Osteoblast (primary cell): Measurements from ENCODE around the gene WDR90. TPM values are rescaled to one million over a fixed set of nuclear protein-coding genes. Genes with fewer than 3 reads are reported as not detected.

Source experiments
- DNase-seq: peaks from one replicate; pipeline ENCODE4 v3.0.0; 2011; ENCODE audit warnings: low spot score, mixed read lengths; ENCODE audit not compliant: insufficient read length; ENCODE audit errors: missing footprints
- H2AFZ ChIP-seq: 2 replicates; pipeline ENCODE4 v1.6.0; 2011; ENCODE audit warnings: mild to moderate bottlenecking, low read length
- H3K27ac ChIP-seq: 2 replicates; pipeline ENCODE4 v1.5.1; 2011; ENCODE audit warnings: mild to moderate bottlenecking, low read depth, low read length, moderate library complexity
- H3K27me3 ChIP-seq: 2 replicates; pipeline ENCODE4 v1.6.0; 2012; ENCODE audit warnings: mild to moderate bottlenecking, control low read depth, inconsistent platforms, low read length, moderate library complexity; ENCODE audit not compliant: insufficient read depth
- H3K36me3 ChIP-seq: 2 replicates; pipeline ENCODE4 v1.5.1; 2011; ENCODE audit warnings: mild to moderate bottlenecking, low read length, control low read depth, moderate library complexity; ENCODE audit not compliant: insufficient read depth
- H3K4me1 ChIP-seq: 2 replicates; pipeline ENCODE4 v1.5.1; 2011; ENCODE audit warnings: mild to moderate bottlenecking, low read length, control low read depth, moderate library complexity; ENCODE audit not compliant: insufficient read depth
- H3K4me2 ChIP-seq: 2 replicates; pipeline ENCODE4 v1.6.0; 2011; ENCODE audit warnings: mild to moderate bottlenecking, low read length; ENCODE audit not compliant: insufficient read depth
- H3K4me3 ChIP-seq: fragments of 200-600 bp; sonication (generic); 3 replicates; pipeline ENCODE4 v1.5.1; 2012; ENCODE audit warnings: mild to moderate bottlenecking, low read length, inconsistent platforms; ENCODE audit not compliant: insufficient read depth
- H3K79me2 ChIP-seq: 2 replicates; pipeline ENCODE4 v1.6.0; 2012; ENCODE audit warnings: mild to moderate bottlenecking, low read length, control low read depth, inconsistent platforms; ENCODE audit not compliant: insufficient read depth
- H3K9me3 ChIP-seq: 2 replicates; pipeline ENCODE4 v1.5.1; 2011; ENCODE audit warnings: low read depth, low read length, control low read depth
- H4K20me1 ChIP-seq: 2 replicates; pipeline ENCODE4 v1.6.0; 2012; ENCODE audit warnings: mild to moderate bottlenecking, low read length, control low read depth; ENCODE audit not compliant: insufficient read depth
- CTCF ChIP-seq: IDR thresholded peaks from 2 replicates; pipeline ENCODE4 v1.5.1; 2011; ENCODE audit warnings: mild to moderate bottlenecking, low read depth, low read length, moderate library complexity; ENCODE audit errors: extremely low read depth
- total RNA-seq: library from RNA; depleted of rRNA; stranded (reverse); fragments of >200 nt; gene quantifications from 2 replicates; pipeline ENCODE4 v1.2.3, GENCODE V29; 2012

The WDR90 gene
- total RNA-seq, 1 donor: 19.2 TPM

GRCh38 chr16:676913-677312 lies 27.7 kb downstream of the WDR90 start:
- Histone ChIP-seq H3K4me3 (no peak overlapping the region), H4K20me1 (peaks cover 40% of the 10 kb centered on the region), H3K36me3 (peaks cover 27% of the 10 kb centered on the region), H3K9me3 (no peaks in the 10 kb centered on the region), H3K4me1 (peaks cover 14% of the 10 kb centered on the region), H3K4me2 (no peak overlapping the region), H3K27ac (no peak overlapping the region), H3K79me2 (peaks cover 12% of the 10 kb centered on the region), H2AFZ (no peak overlapping the region), H3K27me3 (no peaks in the 10 kb centered on the region)
- DNase-seq: no peak
- no peak for TF ChIP-seq CTCF

- Histone ChIP-seq H3K4me1 (peaks cover 16% of the 10 kb centered on the region), H3K9me3 (no peaks in the 10 kb centered on the region), H3K4me2 (no peak overlapping the region), H3K27me3 (no peaks in the 10 kb centered on the region), H4K20me1 (peaks cover 43% of the 10 kb centered on the region), H2AFZ (no peak overlapping the region), H3K4me3 (no peak overlapping the region), H3K79me2 (peaks cover 19% of the 10 kb centered on the region), H3K36me3 (peaks cover 27% of the 10 kb centered on the region), H3K27ac (no peak overlapping the region)
- no peak for TF ChIP-seq CTCF
- no peak for DNase-seq
Observed at GRCh38 chr16:677316-678190, 28.4 kb downstream of the WDR90 start.

DNA sequence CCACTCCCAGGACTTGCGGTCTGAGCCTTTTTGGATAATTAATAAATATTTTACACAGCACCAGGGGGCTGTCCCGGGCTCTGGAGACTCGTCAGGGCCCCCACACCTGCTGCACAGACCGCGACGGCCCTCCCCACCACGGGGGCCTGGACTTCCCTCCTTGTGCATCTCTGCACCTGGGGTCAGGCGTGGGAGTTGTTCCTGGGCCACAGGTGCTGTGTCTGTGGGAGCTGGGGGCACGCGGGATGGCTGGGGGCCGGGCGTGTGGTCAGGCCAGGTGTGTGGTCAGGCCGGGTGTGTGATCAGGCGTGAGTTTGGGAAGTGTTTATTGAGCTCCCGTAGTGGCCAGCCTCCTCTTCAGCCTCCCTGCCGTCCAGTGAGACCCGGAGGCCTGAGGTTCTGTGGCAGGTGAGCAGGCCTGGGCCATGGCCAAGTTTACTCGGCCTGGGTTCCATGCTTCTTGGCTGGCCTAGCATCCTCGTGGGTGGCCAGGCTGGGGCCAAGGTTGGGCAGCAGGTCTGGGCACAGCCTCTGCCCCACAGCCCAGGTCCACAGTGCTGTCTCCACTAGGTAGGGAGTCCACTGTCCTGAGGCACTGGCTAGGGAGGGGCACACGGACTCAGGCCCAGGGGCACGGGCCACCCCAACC lies 29.2 kb downstream of the WDR90 start:
- H2AFZ ChIP-seq: no peak overlapping the region
- H3K79me2 ChIP-seq: peaks cover 26% of the 10 kb centered on the region
- no peak overlapping the region for H3K27ac ChIP-seq
- no peak overlapping the region for H3K4me2 ChIP-seq
- no peaks in the 10 kb centered on the region for H3K27me3 ChIP-seq
- no peak for DNase-seq
- TF ChIP-seq CTCF: no peak
- no peaks in the 10 kb centered on the region for H3K9me3 ChIP-seq
- H4K20me1 ChIP-seq: peaks cover 49% of the 10 kb centered on the region
- H3K4me3 ChIP-seq: no peak overlapping the region
- H3K36me3 ChIP-seq: peaks cover 27% of the 10 kb centered on the region
- H3K4me1 ChIP-seq: peaks cover 20% of the 10 kb centered on the region
